Spleen (tissue), 7 donors: ENCODE measurements around the gene SYNM.

Experiments used
- POLR2A ChIP-seq, 3 donors: fragments of 450-650 bp; IDR thresholded peaks; one replicate each; pipeline ENCODE4 v1.5.1; 2017; ENCODE audit warnings: antibody characterized with exemption in 3 of 3, mild to moderate bottlenecking in 1 of 3
- TF ChIP-seq, protein P1 (sequence below), 11 experiments: fragments of 200-600 bp in 7 of 11; fragments of 450-650 bp in 4 of 11; sonication (generic) in 4 of 11; IDR thresholded peaks in 8 of 11; conservative IDR thresholded peaks in 3 of 11; 1 replicate in 7 of 11; 2 replicates in 4 of 11; pipeline versions ENCODE4 v1.4.0 to v1.8.0; 2016 to 2021; ENCODE audit warnings: antibody characterized with exemption in 11 of 11, inconsistent platforms in 4 of 11, mild to moderate bottlenecking in 1 of 11
- donor health status: DM: no; HTN: no; CAD: no; lungs with moderate emphysema.
- donor health status: DM: no; HTN: no; CAD: no.
- donor health status: DM: no; HTN: no; CAD: no.

- TF ChIP-seq, protein P1, sequence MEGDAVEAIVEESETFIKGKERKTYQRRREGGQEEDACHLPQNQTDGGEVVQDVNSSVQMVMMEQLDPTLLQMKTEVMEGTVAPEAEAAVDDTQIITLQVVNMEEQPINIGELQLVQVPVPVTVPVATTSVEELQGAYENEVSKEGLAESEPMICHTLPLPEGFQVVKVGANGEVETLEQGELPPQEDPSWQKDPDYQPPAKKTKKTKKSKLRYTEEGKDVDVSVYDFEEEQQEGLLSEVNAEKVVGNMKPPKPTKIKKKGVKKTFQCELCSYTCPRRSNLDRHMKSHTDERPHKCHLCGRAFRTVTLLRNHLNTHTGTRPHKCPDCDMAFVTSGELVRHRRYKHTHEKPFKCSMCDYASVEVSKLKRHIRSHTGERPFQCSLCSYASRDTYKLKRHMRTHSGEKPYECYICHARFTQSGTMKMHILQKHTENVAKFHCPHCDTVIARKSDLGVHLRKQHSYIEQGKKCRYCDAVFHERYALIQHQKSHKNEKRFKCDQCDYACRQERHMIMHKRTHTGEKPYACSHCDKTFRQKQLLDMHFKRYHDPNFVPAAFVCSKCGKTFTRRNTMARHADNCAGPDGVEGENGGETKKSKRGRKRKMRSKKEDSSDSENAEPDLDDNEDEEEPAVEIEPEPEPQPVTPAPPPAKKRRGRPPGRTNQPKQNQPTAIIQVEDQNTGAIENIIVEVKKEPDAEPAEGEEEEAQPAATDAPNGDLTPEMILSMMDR (IDR thresholded peaks at IDR 0.05 in 8 of 11, conservative IDR thresholded peaks at IDR 0.05 in 3 of 11), result no peak
- no peak for TF ChIP-seq POLR2A (IDR thresholded peaks at IDR 0.05)
These were observed 848 bp downstream of the SYNM start for GRCh38 chr15:99105514-99106341.
